HG03432 (cell line): Measurements from ENCODE around the gene LBX1.

Source experiments
- ATAC-seq: cut with Tn5 transposase; IDR thresholded peaks from one replicate; pipeline ENCODE4 v1.9.1; 2021; ENCODE audit warnings: mild to moderate bottlenecking, moderate library complexity; ENCODE audit not compliant: unreplicated experiment

Gene LBX1

GRCh38 chr10:101226491-101227428 lies 2.5 kb downstream of the LBX1 start:
- ATAC-seq, result no peak

GRCh38 chr10:101225846-101226421 lies 3.3 kb downstream of the LBX1 start:
- ATAC-seq, result no peak

- ATAC-seq, result no peak
Measured at GRCh38 chr10:101224910-101225823, 4.1 kb downstream of the LBX1 start.

GRCh38 chr10:101224060-101224909 lies 5.0 kb downstream of the LBX1 start:
- ATAC-seq, result no peak

- ATAC-seq, result no peak
Measured at GRCh38 chr10:101223274-101224059, 5.8 kb downstream of the LBX1 start.

GRCh38 chr10:101222683-101223273 lies 6.5 kb downstream of the LBX1 start:
- no peak for ATAC-seq

- no peak for ATAC-seq
Measured at GRCh38 chr10:101221963-101222531, 7.2 kb downstream of the LBX1 start.

- no peak for ATAC-seq
Measured at GRCh38 chr10:101221549-101221948, 7.7 kb downstream of the LBX1 start.

- ATAC-seq, result no peak
Measured at GRCh38 chr10:101219946-101220451, 9.3 kb downstream of the LBX1 start.

GRCh38 chr10:101219139-101219945 lies 9.9 kb downstream of the LBX1 start:
- ATAC-seq, result no peak

- ATAC-seq, result no peak
Measured at GRCh38 chr10:101218351-101219138, 10.7 kb downstream of the LBX1 start.

- ATAC-seq, result no peak
Measured at GRCh38 chr10:101217450-101218281, 11.6 kb downstream of the LBX1 start.

GRCh38 chr10:101217044-101217425 lies 12.2 kb downstream of the LBX1 start:
- no peak for ATAC-seq

GRCh38 chr10:101216207-101217043 lies 12.8 kb downstream of the LBX1 start:
- no peak for ATAC-seq
